ENCODE measurements around the gene NEK6.
A peak's percentile ranks its signal among the peaks of the same experiment; 100 is the strongest.

- TF ChIP-seq TEAD4 (IDR thresholded peaks at IDR 0.05) (peak; percentile 99), FOXM1 (IDR thresholded peaks at IDR 0.05; ENCODE audit: borderline replicate concordance, low read depth) (peak; percentile 61; the same call in 1 of the 2 replicates), ZBTB7A (IDR thresholded peaks at IDR 0.05; ENCODE audit: low read depth) (peak; percentile 82)
Measured at GRCh38 chr9:124309667-124310084, 51.9 kb downstream of the NEK6 start.

Measured in Ishikawa (cell line).